Lung (tissue), 12 donors: ENCODE measurements around the gene WIPI1. TPM values are rescaled to one million over a fixed set of nuclear protein-coding genes. Genes with fewer than 3 reads are reported as not detected.

Experiments
- ATAC-seq: fragments of 200-7000 bp; cut with Tn5 transposase; one replicate; pipeline ENCODE4 v1.9.1; 2020; ENCODE audit warnings: moderate number of reproducible peaks; ENCODE audit not compliant: insufficient read depth, low FRiP score
- DNase-seq, 3 donors: peaks; one replicate each; pipeline ENCODE4 v3.0.0-alpha.2; 2013 to 2017
- H3K27ac ChIP-seq, 2 donors: one replicate each; pipeline ENCODE4 v1.5.1; 2013; ENCODE audit warnings: mild to moderate bottlenecking in 2 of 2, moderate library complexity in 2 of 2, control low read depth in 1 of 2, inconsistent platforms in 1 of 2, low read depth in 1 of 2, low read length in 1 of 2
- H3K27me3 ChIP-seq, 3 donors: one replicate each; pipeline ENCODE4 v1.5.1; 2013; ENCODE audit warnings: low read length in 2 of 3; ENCODE audit not compliant: control insufficient read depth in 3 of 3, insufficient read depth in 3 of 3
- H3K36me3 ChIP-seq, 4 donors: one replicate each; pipeline ENCODE4 v1.5.1; 2013; ENCODE audit warnings: low read length in 4 of 4, mild to moderate bottlenecking in 1 of 4, moderate library complexity in 1 of 4; ENCODE audit not compliant: control insufficient read depth in 4 of 4, insufficient read depth in 4 of 4
- H3K4me1 ChIP-seq, 5 donors: one replicate each; pipeline ENCODE4 v1.5.1; 2013; ENCODE audit warnings: low read length in 5 of 5, mild to moderate bottlenecking in 2 of 5, moderate library complexity in 1 of 5; ENCODE audit not compliant: control insufficient read depth in 5 of 5, insufficient read depth in 5 of 5
- H3K4me3 ChIP-seq: one replicate; pipeline ENCODE4 v1.5.1; 2013; ENCODE audit warnings: mild to moderate bottlenecking, control low read depth, moderate library complexity
- H3K9ac ChIP-seq, 2 donors: one replicate each; pipeline ENCODE4 v1.5.1; 2013; ENCODE audit warnings: low read length in 2 of 2, control low read depth in 1 of 2; ENCODE audit not compliant: insufficient read depth in 1 of 2
- H3K9me3 ChIP-seq, 4 donors: one replicate each; pipeline ENCODE4 v1.5.1; 2013; ENCODE audit warnings: low read length in 3 of 4, mild to moderate bottlenecking in 1 of 4, moderate library complexity in 1 of 4; ENCODE audit not compliant: control insufficient read depth in 4 of 4, insufficient read depth in 3 of 4
- CTCF ChIP-seq: IDR thresholded peaks from 2 replicates; pipeline ENCODE4 v1.5.1; 2012; ENCODE audit warnings: mild to moderate bottlenecking; ENCODE audit errors: control extremely low read depth, extremely low read depth
- WGBS, 2 donors: extraction: QIAGEN DNeasy Blood & Tissue Kit; methylation state at CpG; one replicate each; pipeline ENCODE4 v1.1.7; 2013; 5-methylcytosine and 5-hydroxymethylcytosine counted together
- polyA plus RNA-seq, 2 donors: library from polyadenylated mRNA; stranded (reverse); fragments of 200-250 nt; gene quantifications; one replicate each; pipeline ENCODE4 v1.2.1, GENCODE V29; 2013
- total RNA-seq, 2 donors: library from RNA; depleted of rRNA in 1 of 2; stranded (reverse); fragments of >200 nt in 1 of 2; gene quantifications; one replicate each; pipeline ENCODE4 v1.2.1, GENCODE V29; 2014 to 2021
- donor health status: control.
- donor health status: control.
- donor health status: Bipolar disorder and iron deficiency.
- donor health status: healthy.
- donor health status: DM: yes; HTN: yes; CAD: no.

WIPI1 gene
- total and polyA plus RNA-seq, 4 donors = 30.4 to 58.5 (median 41.8) TPM

- 97 to 99% methylated on average over 7 of the region's 7 CpGs for WGBS, 2 donors
- no peak for DNase-seq
- Histone ChIP-seq H3K36me3 (peaks cover 13 to 69% (median 41%) of the 10 kb centered on the region in 4 donors), H3K27ac (no peak overlapping the region), H3K9ac (no peak overlapping the region), H3K4me3 (no peak overlapping the region), H3K9me3 (no peaks in the 10 kb centered on the region), H3K27me3 (no peaks in the 10 kb centered on the region), H3K4me1 (no peaks in the 10 kb centered on the region)
- no peak for TF ChIP-seq CTCF
- no peak for ATAC-seq
Measured at GRCh38 chr17:68427575-68427974, 29.7 kb downstream of the WIPI1 start.

- Histone ChIP-seq H3K9ac (no peak overlapping the region), H3K9me3 (no peaks in the 10 kb centered on the region), H3K36me3 (peaks cover 13 to 57% (median 35%) of the 10 kb centered on the region in 4 donors), H3K27me3 (no peaks in the 10 kb centered on the region), H3K27ac (no peak overlapping the region), H3K4me1 (no peaks in the 10 kb centered on the region), H3K4me3 (no peak overlapping the region)
- TF ChIP-seq CTCF = no peak
- DNase-seq (no peak), ATAC-seq (no peak)
- 88 to 95% methylated on average over 12 of the region's 12 CpGs for WGBS, 2 donors
Measured at GRCh38 chr17:68425979-68426378, 31.3 kb downstream of the WIPI1 start.

- H3K27me3 ChIP-seq = no peaks in the 10 kb centered on the region
- ATAC-seq = no peak
- no peak overlapping the region for H3K4me3 ChIP-seq
- H3K9me3 ChIP-seq = no peaks in the 10 kb centered on the region
- 77 to 97% methylated on average over 6 of the region's 6 CpGs for WGBS, 2 donors
- no peak for TF ChIP-seq CTCF
- H3K9ac ChIP-seq = no peak overlapping the region
- H3K27ac ChIP-seq = no peak overlapping the region
- no peaks in the 10 kb centered on the region for H3K4me1 ChIP-seq
- peak in 1 of 3 donors; percentile 44 for DNase-seq
- peaks cover 10 to 53% (median 30%) of the 10 kb centered on the region in 4 donors for H3K36me3 ChIP-seq
Measured at GRCh38 chr17:68424861-68425260, 32.4 kb downstream of the WIPI1 start.

- Histone ChIP-seq H3K9me3 (no peaks in the 10 kb centered on the region), H3K36me3 (peaks cover 9 to 51% (median 28%) of the 10 kb centered on the region in 4 donors), H3K9ac (no peak overlapping the region), H3K27ac (no peak overlapping the region), H3K4me1 (no peaks in the 10 kb centered on the region), H3K4me3 (no peak overlapping the region), H3K27me3 (no peaks in the 10 kb centered on the region)
- no peak for DNase-seq
- ATAC-seq = no peak
- no peak for TF ChIP-seq CTCF
- 77 to 93% methylated on average over 12 of the region's 12 CpGs for WGBS, 2 donors
Measured at GRCh38 chr17:68424203-68424602, 33.1 kb downstream of the WIPI1 start.
